CD4-positive, alpha-beta T cell (primary cell): Measurements from ENCODE around the gene OGG1. TPM values are rescaled to one million over a fixed set of nuclear protein-coding genes. Genes with fewer than 3 reads are reported as not detected.

Experiments
- ATAC-seq: fragments of 200-7000 bp; cut with Tn5 transposase; one replicate; pipeline ENCODE4 v1.10.0; 2022; ENCODE audit warnings: mild to moderate bottlenecking; ENCODE audit not compliant: poor library complexity
- CTCF ChIA-PET: fragments of 350-600 bp; sonication (Branson Sonifier 250); formaldehyde crosslinking; loops from one replicate; lab custom pipeline; 2021; ENCODE audit warnings: antibody characterized with exemption, inconsistent platforms; lab: Charles Lee
- POLR2A ChIA-PET: fragments of 350-600 bp; sonication (Branson Sonifier 250); formaldehyde crosslinking; loops from one replicate; lab custom pipeline; 2021; ENCODE audit warnings: antibody characterized with exemption, inconsistent platforms; lab: Charles Lee
- DNase-seq, 14 experiments: peaks; one replicate each; pipeline ENCODE4 v3.0.0-alpha.2; 2013 to 2020; ENCODE audit warnings: mixed read lengths in 2 of 14
- H3K27ac ChIP-seq, 2 donors: one replicate each; pipeline versions ENCODE4 v1.5.1 to v1.7.0; 2013; ENCODE audit warnings: low read length in 2 of 2, low read depth in 1 of 2, mild to moderate bottlenecking in 1 of 2
- H3K27me3 ChIP-seq, 2 experiments: 1 replicate in 1 of 2; 2 replicates in 1 of 2; pipeline versions ENCODE4 v1.6.1 to v1.7.0; 2013; ENCODE audit warnings: low read length in 2 of 2, control low read depth in 1 of 2, mild to moderate bottlenecking in 1 of 2, moderate library complexity in 1 of 2; ENCODE audit not compliant: insufficient read depth in 2 of 2, control insufficient read depth in 1 of 2
- H3K36me3 ChIP-seq: one replicate; pipeline ENCODE4 v1.6.1; 2013; ENCODE audit warnings: low read length, control low read depth; ENCODE audit not compliant: insufficient read depth
- H3K4me1 ChIP-seq: one replicate; pipeline ENCODE4 v1.6.1; 2013; ENCODE audit warnings: low read length, control low read depth; ENCODE audit not compliant: insufficient read depth
- H3K4me3 ChIP-seq: one replicate; pipeline ENCODE4 v1.5.1; 2013; ENCODE audit warnings: mild to moderate bottlenecking, low read length, moderate library complexity
- H3K9me3 ChIP-seq, 2 experiments: 1 replicate in 1 of 2; 2 replicates in 1 of 2; pipeline versions ENCODE4 v1.6.1 to v1.7.0; 2013; ENCODE audit warnings: low read length in 2 of 2, mild to moderate bottlenecking in 2 of 2, control low read depth in 1 of 2, moderate library complexity in 1 of 2; ENCODE audit not compliant: control insufficient read depth in 1 of 2, insufficient read depth in 1 of 2
- H3K27ac Mint-ChIP-seq: one replicate; pipeline ENCODE4 v1.8.0; 2020; ENCODE audit warnings: mixed read lengths
- H3K27me3 Mint-ChIP-seq: one replicate; pipeline ENCODE4 v1.8.0; 2021; ENCODE audit warnings: mixed read lengths
- H3K36me3 Mint-ChIP-seq: one replicate; pipeline ENCODE4 v1.8.0; 2021; ENCODE audit warnings: low read depth, mixed read lengths
- H3K4me1 Mint-ChIP-seq: one replicate; pipeline ENCODE4 v1.8.0; 2021; ENCODE audit warnings: low read depth, mixed read lengths
- H3K4me3 Mint-ChIP-seq: one replicate; pipeline ENCODE4 v1.8.0; 2020; ENCODE audit warnings: mild to moderate bottlenecking, mixed read lengths
- H3K9me3 Mint-ChIP-seq: one replicate; pipeline ENCODE4 v1.8.0; 2020; ENCODE audit warnings: mixed read lengths
- intact Hi-C, 2 experiments: fragments of 100-400 bp; cut with DNase I in 1 of 2; cut with micrococcal nuclease in 1 of 2; formaldehyde crosslinking; loops; one replicate each; pipeline versions ENCODE4 v1.15.1 to v1.9.0; 2023 to 2025; cut with DNase I, micrococcal nuclease
- total RNA-seq, 174 experiments: library from RNA in 2 of 174; stranded (reverse) in 2 of 174; gene quantifications; one replicate each; pipeline ENCODE4 v1.2.3 and lab custom pipeline; 2021 to 2026
- TF ChIP-seq, protein P1 (sequence below): fragments of 200-600 bp; IDR thresholded peaks from one replicate; pipeline ENCODE4 v1.8.0; 2022; ENCODE audit warnings: antibody characterized with exemption, mild to moderate bottlenecking

The OGG1 gene
- total RNA-seq, 2 experiments from 2014 or later: 7.1 to 8.9 TPM

DNA sequence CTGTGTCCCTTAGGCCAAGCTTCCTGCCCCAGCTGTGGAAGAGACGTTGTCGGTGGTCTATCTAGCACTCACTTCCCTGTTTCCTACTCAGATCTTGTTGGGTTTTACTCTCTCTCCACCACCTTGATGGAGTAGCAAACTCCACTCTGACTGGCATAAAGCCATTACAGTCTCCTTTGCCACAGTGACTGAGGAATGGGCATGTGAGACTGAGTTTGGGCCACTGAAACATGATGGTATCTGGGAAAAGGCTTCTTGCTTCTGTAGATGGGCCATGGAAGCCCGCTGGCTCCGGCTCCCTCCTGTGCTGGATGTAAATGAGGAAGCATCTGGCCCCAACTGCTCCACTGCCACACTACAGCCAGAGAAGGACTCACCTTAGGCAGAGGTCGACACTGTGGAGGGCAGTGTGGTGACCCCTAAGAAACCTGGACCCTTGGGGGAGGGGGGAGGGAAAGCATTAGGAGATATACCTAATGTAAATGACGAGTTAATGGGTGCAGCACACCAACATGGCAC, 29.4 kb downstream of the OGG1 start:
- Histone ChIP-seq H3K27ac (no peak overlapping the region), H3K4me3 (no peak overlapping the region), H3K27me3 (no peaks in the 10 kb centered on the region), H3K4me1 (peaks cover 50% of the 10 kb centered on the region), H3K9me3 (no peaks in the 10 kb centered on the region), H3K36me3 (peaks cover 31% of the 10 kb centered on the region)
- ATAC-seq (no peak), DNase-seq (no peak)
- TF ChIP-seq, protein P1, sequence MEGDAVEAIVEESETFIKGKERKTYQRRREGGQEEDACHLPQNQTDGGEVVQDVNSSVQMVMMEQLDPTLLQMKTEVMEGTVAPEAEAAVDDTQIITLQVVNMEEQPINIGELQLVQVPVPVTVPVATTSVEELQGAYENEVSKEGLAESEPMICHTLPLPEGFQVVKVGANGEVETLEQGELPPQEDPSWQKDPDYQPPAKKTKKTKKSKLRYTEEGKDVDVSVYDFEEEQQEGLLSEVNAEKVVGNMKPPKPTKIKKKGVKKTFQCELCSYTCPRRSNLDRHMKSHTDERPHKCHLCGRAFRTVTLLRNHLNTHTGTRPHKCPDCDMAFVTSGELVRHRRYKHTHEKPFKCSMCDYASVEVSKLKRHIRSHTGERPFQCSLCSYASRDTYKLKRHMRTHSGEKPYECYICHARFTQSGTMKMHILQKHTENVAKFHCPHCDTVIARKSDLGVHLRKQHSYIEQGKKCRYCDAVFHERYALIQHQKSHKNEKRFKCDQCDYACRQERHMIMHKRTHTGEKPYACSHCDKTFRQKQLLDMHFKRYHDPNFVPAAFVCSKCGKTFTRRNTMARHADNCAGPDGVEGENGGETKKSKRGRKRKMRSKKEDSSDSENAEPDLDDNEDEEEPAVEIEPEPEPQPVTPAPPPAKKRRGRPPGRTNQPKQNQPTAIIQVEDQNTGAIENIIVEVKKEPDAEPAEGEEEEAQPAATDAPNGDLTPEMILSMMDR: no peak
- Mint-ChIP-seq H3K4me3 (peak overlapping the region; percentile 21), H3K27ac (peak overlapping the region; percentile 65), H3K36me3 (peaks cover 26% of the 10 kb centered on the region), H3K27me3 (no peaks in the 10 kb centered on the region), H3K9me3 (no peaks in the 10 kb centered on the region), H3K4me1 (peaks cover 53% of the 10 kb centered on the region)
- ChIA-PET CTCF (no interaction called here), POLR2A (interaction anchor here (1.2 to 1.5 kb wide), 2 partner anchors 14 to 17 kb away, joined by 3 to 4 read pairs; partner anchors contain the start of genes ARPC4 and TADA3)
- intact Hi-C loops: no loop called here

DNA sequence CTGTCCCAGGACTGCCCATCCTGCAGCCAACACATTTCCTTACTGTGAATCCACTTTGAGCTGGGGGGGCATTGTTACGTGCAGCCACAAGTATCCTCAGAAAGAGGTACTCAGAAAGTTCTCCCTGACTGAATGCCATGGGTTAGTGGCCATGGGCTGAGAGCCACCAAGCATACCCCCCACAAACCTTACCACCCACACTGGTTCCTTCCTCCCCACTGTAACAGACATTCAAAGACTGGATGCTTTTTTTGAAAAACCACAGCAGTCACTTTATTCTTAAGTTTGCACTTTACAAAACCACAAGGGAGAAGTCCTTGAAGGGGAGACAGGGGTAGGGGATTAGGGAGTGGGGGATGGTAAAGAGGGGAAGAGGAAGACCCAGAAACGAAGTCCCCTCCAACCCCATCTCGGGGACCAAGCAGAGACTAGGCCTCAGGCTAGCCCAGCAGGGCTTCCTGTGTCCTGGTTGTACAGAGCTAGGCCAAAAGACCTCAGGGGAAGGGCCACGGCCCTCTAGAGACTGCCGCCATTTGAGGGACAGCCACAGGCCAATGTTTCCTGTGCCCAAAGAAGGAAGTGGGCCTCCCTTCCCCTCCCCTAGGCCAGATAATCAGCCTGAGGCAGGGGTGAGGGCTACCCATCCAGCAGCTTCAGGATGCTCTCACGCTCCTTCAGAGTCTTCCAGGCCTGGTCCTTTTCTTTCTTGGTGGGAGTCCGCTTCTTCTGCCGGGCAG, 30.1 kb downstream of the OGG1 start:
- ChIA-PET CTCF (interaction anchor here (1.0 kb wide), 1 partner anchor 53 kb away, joined by 4 read pairs; no protein-coding TSS in a partner anchor), POLR2A (interaction anchor here (0.6 to 3.6 kb wide), 4 partner anchors 8 to 22 kb away, joined by 3 to 26 read pairs (median 5); partner anchors contain the start of genes ARPC4, CAMK1 and TADA3)
- ATAC-seq: peak; percentile 71
- peaks cover 53% of the 10 kb centered on the region for H3K4me1 Mint-ChIP-seq
- Histone ChIP-seq H3K36me3 (peaks cover 38% of the 10 kb centered on the region), H3K9me3 (no peaks in the 10 kb centered on the region), H3K4me3 (peak overlapping the region; percentile 6), H3K4me1 (peaks cover 50% of the 10 kb centered on the region), H3K27me3 (no peaks in the 10 kb centered on the region), H3K27ac (peak overlapping the region; percentile 42 to 49)
- DNase-seq: peak in 5 of 14 experiments; percentile 30 to 61 (median 38)
- H3K27me3 Mint-ChIP-seq: no peaks in the 10 kb centered on the region
- no peaks in the 10 kb centered on the region for H3K9me3 Mint-ChIP-seq
- TF ChIP-seq, protein P1: no peak
- H3K4me3 Mint-ChIP-seq: peak overlapping the region; percentile 38
- peaks cover 28% of the 10 kb centered on the region for H3K36me3 Mint-ChIP-seq
- intact Hi-C loops: no loop called here
- peak overlapping the region; percentile 65 for H3K27ac Mint-ChIP-seq

DNA sequence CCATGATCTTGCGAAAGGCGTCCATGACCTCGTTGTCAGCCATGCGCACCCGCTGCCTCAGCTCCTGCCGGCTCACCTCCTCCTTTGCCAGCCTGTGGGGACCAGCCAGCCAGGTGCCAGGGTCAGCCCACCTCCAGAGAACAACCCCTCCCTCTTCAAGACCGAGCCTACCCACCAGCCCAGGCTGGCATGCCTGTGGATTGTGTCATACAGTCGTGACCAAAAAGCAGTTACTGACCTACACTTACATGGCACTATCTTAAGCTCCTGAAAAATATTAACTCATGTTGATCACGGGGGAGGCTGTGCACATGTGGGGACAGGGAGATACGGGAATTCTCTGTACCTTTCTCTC, 30.7 kb downstream of the OGG1 start:
- DNase-seq: no peak

More for the DNA sequence above, 30.7 kb downstream of the OGG1 start:
- Histone ChIP-seq H3K27ac (peak overlapping the region; percentile 42 to 49), H3K4me3 (no peak overlapping the region), H3K9me3 (no peaks in the 10 kb centered on the region), H3K27me3 (no peaks in the 10 kb centered on the region), H3K4me1 (peaks cover 50% of the 10 kb centered on the region), H3K36me3 (peaks cover 44% of the 10 kb centered on the region)
- ATAC-seq: no peak
- intact Hi-C loops: no loop called here
- H3K36me3 Mint-ChIP-seq: peaks cover 34% of the 10 kb centered on the region
- ChIA-PET POLR2A (interaction anchor here (1.1 to 3.6 kb wide), 3 partner anchors 9 to 13 kb away, joined by 3 to 26 read pairs (median 7); partner anchors contain the start of genes ARPC4, CAMK1 and TADA3), CTCF (interaction anchor here (1.0 kb wide), 1 partner anchor 53 kb away, joined by 4 read pairs; no protein-coding TSS in a partner anchor)
- peaks cover 55% of the 10 kb centered on the region for H3K4me1 Mint-ChIP-seq
- H3K27me3 Mint-ChIP-seq: no peaks in the 10 kb centered on the region
- H3K27ac Mint-ChIP-seq: peak overlapping the region; percentile 65
- H3K9me3 Mint-ChIP-seq: no peaks in the 10 kb centered on the region
- TF ChIP-seq, protein P1: no peak
- peak overlapping the region; percentile 38 for H3K4me3 Mint-ChIP-seq
